ENCODE measurements around the gene CASR.

Gene CASR

GRCh38 chr3:122217901-122218300 lies 34.4 kb downstream of the CASR start:
- no peak for DNase-seq

GRCh38 chr3:122219242-122219872 lies 35.9 kb downstream of the CASR start:
- no peak for DNase-seq

GRCh38 chr3:122227036-122227781 lies 43.7 kb downstream of the CASR start:
- DNase-seq, result no peak

- DNase-seq, result no peak
Observed at GRCh38 chr3:122230174-122230573, 46.7 kb downstream of the CASR start.

- no peak for DNase-seq
Observed at GRCh38 chr3:122231465-122232157, 48.1 kb downstream of the CASR start.

GRCh38 chr3:122232485-122232884 lies 49.0 kb downstream of the CASR start:
- no peak for DNase-seq

- DNase-seq, result no peak
Observed at GRCh38 chr3:122233101-122233952, 49.9 kb downstream of the CASR start.

GRCh38 chr3:122234117-122234516 lies 50.6 kb downstream of the CASR start:
- no peak for DNase-seq

- DNase-seq, result no peak
Observed at GRCh38 chr3:122235147-122235546, 51.7 kb downstream of the CASR start.

- DNase-seq, result no peak
Observed at GRCh38 chr3:122239112-122239511, 55.6 kb downstream of the CASR start.

- DNase-seq, result no peak
Observed at GRCh38 chr3:122245513-122246174, 62.2 kb downstream of the CASR start.

GRCh38 chr3:122246199-122246598 lies 62.7 kb downstream of the CASR start:
- no peak for DNase-seq

GRCh38 chr3:122247087-122247824 lies 63.8 kb downstream of the CASR start:
- DNase-seq, result no peak

GRCh38 chr3:122247825-122248185 lies 64.3 kb downstream of the CASR start:
- no peak for DNase-seq

GRCh38 chr3:122251428-122251827 lies 68.0 kb downstream of the CASR start:
- no peak for DNase-seq

GRCh38 chr3:122253581-122253980 lies 70.1 kb downstream of the CASR start:
- no peak for DNase-seq

GRCh38 chr3:122255757-122256439 lies 72.4 kb downstream of the CASR start:
- no peak for DNase-seq

GRCh38 chr3:122257644-122258364 lies 74.3 kb downstream of the CASR start:
- DNase-seq, result no peak

- peak; percentile 36 for DNase-seq
Observed at GRCh38 chr3:122258757-122259371, 75.4 kb downstream of the CASR start.

GRCh38 chr3:122260206-122260605 lies 76.7 kb downstream of the CASR start:
- DNase-seq, result no peak

All from NCI-H774 (cell line).